ENCODE data around the gene KIR2DL3.
"Not testable (repeated sequence)": the region's sequence is repeated elsewhere in the genome, so short reads cannot be mapped to it uniquely, and the experiment has no call there.

The KIR2DL3 gene

GRCh38 chr19:54744080-54744479 lies 5.8 kb downstream of the KIR2DL3 start:
- not testable (repeated sequence) for DNase-seq

- not testable (repeated sequence) for DNase-seq
These were observed 9.5 kb downstream of the KIR2DL3 start for GRCh38 chr19:54747614-54748322.

- not testable (repeated sequence) for DNase-seq
These were observed 12.0 kb downstream of the KIR2DL3 start for GRCh38 chr19:54750276-54750675.

GRCh38 chr19:54756204-54757110 lies 18.1 kb downstream of the KIR2DL3 start:
- DNase-seq = not testable (repeated sequence)

GRCh38 chr19:54758577-54758976 lies 20.3 kb downstream of the KIR2DL3 start:
- not testable (repeated sequence) for DNase-seq

- not testable (repeated sequence) for DNase-seq
These were observed 25.9 kb downstream of the KIR2DL3 start for GRCh38 chr19:54764219-54764618.

GRCh38 chr19:54766464-54766863 lies 28.2 kb downstream of the KIR2DL3 start:
- DNase-seq = not testable (repeated sequence)

- DNase-seq = not testable (repeated sequence)
These were observed 31.3 kb downstream of the KIR2DL3 start, which contains the start of gene KIR2DL1 for GRCh38 chr19:54769646-54770045. TSS of gene KIR2DL1 (plus strand) at chr19:54769793. CDS start at chr19:54769851, 58 bp downstream.

GRCh38 chr19:54770511-54770910 lies 32.2 kb downstream of the KIR2DL3 start:
- DNase-seq = not testable (repeated sequence)

GRCh38 chr19:54771018-54771960 lies 33.0 kb downstream of the KIR2DL3 start:
- not testable (repeated sequence) for DNase-seq

- DNase-seq = not testable (repeated sequence)
These were observed 34.4 kb downstream of the KIR2DL3 start for GRCh38 chr19:54772666-54773065.

GRCh38 chr19:54775095-54775815 lies 36.9 kb downstream of the KIR2DL3 start:
- DNase-seq = not testable (repeated sequence)

GRCh38 chr19:54775830-54776229 lies 37.5 kb downstream of the KIR2DL3 start:
- not testable (repeated sequence) for DNase-seq

- DNase-seq = not testable (repeated sequence)
These were observed 39.5 kb downstream of the KIR2DL3 start for GRCh38 chr19:54777851-54778250.

- DNase-seq = not testable (repeated sequence)
These were observed 40.6 kb downstream of the KIR2DL3 start for GRCh38 chr19:54778896-54779295.

GRCh38 chr19:54782916-54783315 lies 44.6 kb downstream of the KIR2DL3 start:
- DNase-seq = not testable (repeated sequence)

GRCh38 chr19:54786091-54786723 lies 47.9 kb downstream of the KIR2DL3 start:
- DNase-seq = not testable (repeated sequence)

- DNase-seq = not testable (repeated sequence)
These were observed 49.8 kb downstream of the KIR2DL3 start for GRCh38 chr19:54788154-54788553.

GRCh38 chr19:54790711-54791110 lies 52.4 kb downstream of the KIR2DL3 start:
- DNase-seq = no peak

GRCh38 chr19:54791476-54791875 lies 53.2 kb downstream of the KIR2DL3 start:
- DNase-seq = no peak

GRCh38 chr19:54792814-54793213 lies 54.5 kb downstream of the KIR2DL3 start:
- DNase-seq = no peak

Data from NCI-H1694 (cell line).